Fibroblast of lung (primary cell): ENCODE measurements around the gene SLC16A1. TPM values are rescaled to one million over a fixed set of nuclear protein-coding genes. Genes with fewer than 3 reads are reported as not detected.
A peak's percentile ranks its signal among the peaks of the same experiment; 100 is the strongest.

ENCODE experiments used
- DNase-seq, 2 donors: peaks; one replicate each; pipeline versions ENCODE4 v3.0.0 to v3.0.0-alpha.2; 2010; ENCODE audit warnings: low read depth in 2 of 2
- H2AFZ ChIP-seq: 2 replicates; pipeline ENCODE4 v1.5.1; 2012; ENCODE audit warnings: low read length, control low read depth, inconsistent platforms
- H3K27ac ChIP-seq: 2 replicates; pipeline ENCODE4 v1.5.1; 2011; ENCODE audit warnings: low read length, control low read depth; ENCODE audit not compliant: insufficient read depth
- H3K27me3 ChIP-seq: 2 replicates; pipeline ENCODE4 v1.5.1; 2011; ENCODE audit warnings: mild to moderate bottlenecking, low read length; ENCODE audit not compliant: control insufficient read depth, insufficient read depth
- H3K36me3 ChIP-seq: 2 replicates; pipeline ENCODE4 v1.5.1; 2011; ENCODE audit warnings: low read length; ENCODE audit not compliant: control insufficient read depth, insufficient read depth
- H3K4me1 ChIP-seq: 2 replicates; pipeline ENCODE4 v1.5.1; 2011; ENCODE audit warnings: low read length; ENCODE audit not compliant: control insufficient read depth, insufficient read depth; ENCODE audit errors: extremely low read depth
- H3K4me2 ChIP-seq: 2 replicates; pipeline ENCODE4 v1.5.1; 2011; ENCODE audit warnings: low read length, control low read depth; ENCODE audit not compliant: insufficient read depth; ENCODE audit errors: extremely low read depth
- H3K4me3 ChIP-seq, 4 experiments: fragments of 200-600 bp in 1 of 4; sonication (generic) in 1 of 4; replicated peaks in 1 of 4; 2 replicates each; pipeline ENCODE4 v1.5.1; 2011 to 2016; ENCODE audit warnings: low read length in 4 of 4, low read depth in 3 of 4, mild to moderate bottlenecking in 3 of 4, control low read depth in 2 of 4, inconsistent platforms in 1 of 4, mixed read lengths in 1 of 4; ENCODE audit not compliant: insufficient read depth in 1 of 4; ENCODE audit errors: control extremely low read depth in 1 of 4
- H3K79me2 ChIP-seq: 2 replicates; pipeline ENCODE4 v1.5.1; 2012; ENCODE audit warnings: mild to moderate bottlenecking, low read length, inconsistent platforms; ENCODE audit not compliant: control insufficient read depth, insufficient read depth
- H3K9ac ChIP-seq: 2 replicates; pipeline ENCODE4 v1.5.1; 2011; ENCODE audit warnings: mild to moderate bottlenecking, low read length, control low read depth; ENCODE audit not compliant: insufficient read depth
- H3K9me3 ChIP-seq: 2 replicates; pipeline ENCODE4 v1.5.1; 2012; ENCODE audit warnings: low read depth, low read length; ENCODE audit not compliant: control insufficient read depth, insufficient read depth
- H4K20me1 ChIP-seq: 2 replicates; pipeline ENCODE4 v1.5.1; 2011; ENCODE audit warnings: low read length; ENCODE audit not compliant: control insufficient read depth, insufficient read depth; ENCODE audit errors: extremely low read depth
- CTCF ChIP-seq, 2 donors: IDR thresholded peaks in 1 of 2; conservative IDR thresholded peaks in 1 of 2; 1 replicate in 1 of 2; 2 replicates in 1 of 2; pipeline ENCODE4 v1.5.1; 2011 to 2012; ENCODE audit warnings: low read length in 2 of 2, control low read depth in 1 of 2, inconsistent platforms in 1 of 2, low read depth in 1 of 2, mild to moderate bottlenecking in 1 of 2
- EZH2 ChIP-seq: IDR thresholded peaks from 2 replicates; pipeline ENCODE4 v1.5.1; 2012; ENCODE audit warnings: low read length, control low read depth, mild to moderate bottlenecking; ENCODE audit errors: missing control alignments
- polyA plus RNA-seq, 2 donors: library from polyadenylated mRNA; depleted of rRNA in 1 of 2; stranded (reverse) in 1 of 2; unstranded in 1 of 2; fragments of >200 nt; gene quantifications; 2 replicates each; pipeline ENCODE4 v1.2.1, GENCODE V29; 2011 to 2012; ENCODE audit warnings: missing spikeins in 1 of 2
- total RNA-seq: library from RNA; depleted of rRNA; stranded (reverse); fragments of >200 nt; gene quantifications from 2 replicates; pipeline ENCODE4 v1.2.1, GENCODE V29; 2014

The SLC16A1 gene
- total and polyA plus RNA-seq, 2 donors (not counting 1 experiment from before 2014, with no cell fraction given), result 51.3 to 59.1 TPM

- Histone ChIP-seq H3K27ac (no peak overlapping the region), H2AFZ (no peak overlapping the region), H3K4me2 (no peak overlapping the region), H3K9me3 (no peaks in the 10 kb centered on the region), H3K9ac (no peak overlapping the region), H3K4me1 (no peaks in the 10 kb centered on the region), H3K36me3 (no peaks in the 10 kb centered on the region), H3K4me3 (no peak overlapping the region), H3K79me2 (no peaks in the 10 kb centered on the region), H3K27me3 (no peaks in the 10 kb centered on the region), H4K20me1 (no peaks in the 10 kb centered on the region)
- peak in 1 of 2 donors; percentile 29 for DNase-seq
- TF ChIP-seq EZH2, result no peak
- no peak for TF ChIP-seq CTCF (conservative IDR thresholded peaks at IDR 0.05 in 1 of 2, IDR thresholded peaks at IDR 0.05 in 1 of 2; ENCODE audit: low read depth in 1 of 2, low read length in 2 of 2)
Measured at GRCh38 chr1:112975336-112975735, 19.3 kb upstream of the SLC16A1 start.

GRCh38 chr1:112974646-112975045, 18.6 kb upstream of the SLC16A1 start:
- DNase-seq, result no peak
- Histone ChIP-seq H3K79me2 (no peaks in the 10 kb centered on the region), H3K36me3 (no peaks in the 10 kb centered on the region), H3K9ac (no peak overlapping the region), H3K4me1 (no peaks in the 10 kb centered on the region), H4K20me1 (no peaks in the 10 kb centered on the region), H3K4me3 (no peak overlapping the region), H3K27me3 (no peaks in the 10 kb centered on the region), H2AFZ (no peak overlapping the region), H3K9me3 (no peaks in the 10 kb centered on the region), H3K27ac (no peak overlapping the region), H3K4me2 (no peak overlapping the region)
- TF ChIP-seq EZH2 (no peak), CTCF (conservative IDR thresholded peaks at IDR 0.05 in 1 of 2, IDR thresholded peaks at IDR 0.05 in 1 of 2; ENCODE audit: low read depth in 1 of 2, low read length in 2 of 2) (no peak)

- Histone ChIP-seq H3K79me2 (no peaks in the 10 kb centered on the region), H3K9me3 (no peaks in the 10 kb centered on the region), H2AFZ (no peak overlapping the region), H3K4me3 (no peak overlapping the region), H3K27ac (no peak overlapping the region), H3K4me1 (no peaks in the 10 kb centered on the region), H4K20me1 (no peaks in the 10 kb centered on the region), H3K36me3 (no peaks in the 10 kb centered on the region), H3K27me3 (no peaks in the 10 kb centered on the region), H3K4me2 (no peak overlapping the region), H3K9ac (no peak overlapping the region)
- no peak for TF ChIP-seq EZH2
- no peak for TF ChIP-seq CTCF (conservative IDR thresholded peaks at IDR 0.05 in 1 of 2, IDR thresholded peaks at IDR 0.05 in 1 of 2; ENCODE audit: low read depth in 1 of 2, low read length in 2 of 2)
- no peak for DNase-seq
Measured at GRCh38 chr1:112973788-112974187, 17.8 kb upstream of the SLC16A1 start.
